GM19035 (cell line): Measurements from ENCODE around the gene GDA.

Source experiments
- ATAC-seq: cut with Tn5 transposase; IDR thresholded peaks from one replicate; pipeline ENCODE4 v1.9.1; 2021; ENCODE audit not compliant: unreplicated experiment

The GDA gene

GRCh38 chr9:72150127-72150526 lies 887 bp downstream of the GDA start:
- ATAC-seq: no peak

GRCh38 chr9:72150661-72151060 lies 1.4 kb downstream of the GDA start:
- no peak for ATAC-seq

GRCh38 chr9:72151104-72151503 lies 1.9 kb downstream of the GDA start:
- ATAC-seq: no peak

- peak; percentile 71 for ATAC-seq
These were observed 5.4 kb downstream of the GDA start for GRCh38 chr9:72154468-72155285.

GRCh38 chr9:72155301-72155700 lies 6.1 kb downstream of the GDA start:
- no peak for ATAC-seq

- no peak for ATAC-seq
These were observed 7.3 kb downstream of the GDA start for GRCh38 chr9:72156586-72156985.

- ATAC-seq: no peak
These were observed 9.4 kb downstream of the GDA start for GRCh38 chr9:72158680-72159079.

- no peak for ATAC-seq
These were observed 11.3 kb downstream of the GDA start for GRCh38 chr9:72160446-72161123.

- ATAC-seq: no peak
These were observed 16.1 kb downstream of the GDA start for GRCh38 chr9:72165326-72165725.

GRCh38 chr9:72165821-72166547 lies 16.7 kb downstream of the GDA start:
- ATAC-seq: no peak

GRCh38 chr9:72168075-72168474 lies 18.8 kb downstream of the GDA start:
- no peak for ATAC-seq

GRCh38 chr9:72169178-72169577 lies 19.9 kb downstream of the GDA start:
- ATAC-seq: no peak

- ATAC-seq: no peak
These were observed 23.8 kb downstream of the GDA start for GRCh38 chr9:72173080-72173479.

GRCh38 chr9:72185561-72185960 lies 36.3 kb downstream of the GDA start:
- ATAC-seq: no peak

GRCh38 chr9:72187121-72187695 lies 38.0 kb downstream of the GDA start:
- no peak for ATAC-seq

- no peak for ATAC-seq
These were observed 39.0 kb downstream of the GDA start for GRCh38 chr9:72188232-72188631.

- peak; percentile 87 for ATAC-seq
These were observed 44.2 kb downstream of the GDA start for GRCh38 chr9:72193478-72193881.

GRCh38 chr9:72199238-72199637 lies 50.0 kb downstream of the GDA start:
- ATAC-seq: no peak

GRCh38 chr9:72200452-72200851 lies 51.2 kb downstream of the GDA start:
- ATAC-seq: no peak

GRCh38 chr9:72202009-72202408 lies 52.8 kb downstream of the GDA start:
- ATAC-seq: no peak

GRCh38 chr9:72203205-72203803 lies 54.1 kb downstream of the GDA start:
- peak; percentile 72 for ATAC-seq
